Stomach smooth muscle (tissue), 2 donors: Measurements from ENCODE around the gene IFITM2.

Experiments used
- H3K27ac ChIP-seq: one replicate; pipeline ENCODE4 v1.7.0; 2013; ENCODE audit warnings: mild to moderate bottlenecking, low read length, inconsistent platforms
- H3K27me3 ChIP-seq, 2 donors: one replicate each; pipeline ENCODE4 v1.7.0; 2013; ENCODE audit warnings: low read length in 2 of 2; ENCODE audit not compliant: insufficient read depth in 2 of 2, control insufficient read depth in 1 of 2
- H3K36me3 ChIP-seq, 2 donors: one replicate each; pipeline ENCODE4 v1.7.0; 2013; ENCODE audit warnings: low read length in 2 of 2; ENCODE audit not compliant: control insufficient read depth in 2 of 2, insufficient read depth in 2 of 2
- H3K4me1 ChIP-seq: one replicate; pipeline ENCODE4 v1.7.0; 2013; ENCODE audit warnings: low read length; ENCODE audit not compliant: control insufficient read depth, insufficient read depth
- H3K4me3 ChIP-seq, 2 donors: one replicate each; pipeline ENCODE4 v1.7.0; 2013; ENCODE audit warnings: low read length in 2 of 2
- H3K9ac ChIP-seq, 2 donors: one replicate each; pipeline ENCODE4 v1.7.0; 2013; ENCODE audit warnings: low read length in 2 of 2, mild to moderate bottlenecking in 1 of 2
- H3K9me3 ChIP-seq, 2 donors: one replicate each; pipeline ENCODE4 v1.7.0; 2013; ENCODE audit warnings: low read length in 2 of 2; ENCODE audit not compliant: control insufficient read depth in 2 of 2
- donor health status: healthy.
- donor health status: Pancreatic carcinoma.

Gene IFITM2

DNA sequence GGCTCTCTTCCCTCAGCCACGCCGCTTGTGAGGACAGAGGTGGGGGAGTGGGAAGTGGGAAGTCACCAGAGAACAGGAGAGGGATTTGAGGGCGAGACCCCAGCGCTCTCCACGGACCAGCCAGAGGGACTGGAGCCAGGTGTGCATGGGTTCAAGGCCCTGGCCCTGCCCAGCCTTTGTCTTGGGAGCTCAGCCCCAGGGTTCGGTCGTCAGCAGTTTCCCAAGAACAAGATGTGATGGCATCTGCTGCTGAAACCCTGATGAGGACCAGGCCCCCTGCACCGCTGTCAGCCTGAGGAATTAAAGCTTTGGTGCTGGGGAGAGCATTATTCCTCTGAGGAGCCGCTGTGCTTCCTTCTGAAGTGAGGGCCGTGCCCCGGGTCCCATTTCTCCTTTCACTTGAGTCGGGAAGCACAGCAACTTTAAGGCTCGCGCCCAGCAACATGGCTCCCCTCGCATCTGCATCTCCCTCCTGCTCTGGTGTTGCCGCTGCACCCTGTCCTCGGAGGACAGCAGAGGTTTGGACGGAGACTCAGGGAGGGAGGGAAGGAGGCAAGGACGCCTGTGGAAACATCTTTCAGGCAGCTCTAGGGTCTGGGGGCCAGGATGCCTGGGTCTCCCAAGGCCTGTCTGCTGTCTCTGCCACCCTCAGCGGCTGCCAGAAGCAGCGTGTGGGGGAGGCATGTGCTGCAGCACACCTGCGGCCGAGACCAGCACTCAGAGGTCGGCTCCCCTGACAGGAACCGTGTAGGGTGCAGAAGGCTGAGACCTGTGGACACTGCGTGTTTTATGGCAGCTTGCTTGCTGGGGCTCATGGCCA lies 12.1 kb upstream of the IFITM2 start:
- Histone ChIP-seq H3K36me3 (no peaks in the 10 kb centered on the region), H3K4me1 (peaks cover 7% of the 10 kb centered on the region), H3K9ac (no peak overlapping the region), H3K4me3 (no peak overlapping the region), H3K27ac (no peak overlapping the region), H3K27me3 (peaks cover 14 to 19% of the 10 kb centered on the region in 2 donors), H3K9me3 (no peaks in the 10 kb centered on the region)

DNA sequence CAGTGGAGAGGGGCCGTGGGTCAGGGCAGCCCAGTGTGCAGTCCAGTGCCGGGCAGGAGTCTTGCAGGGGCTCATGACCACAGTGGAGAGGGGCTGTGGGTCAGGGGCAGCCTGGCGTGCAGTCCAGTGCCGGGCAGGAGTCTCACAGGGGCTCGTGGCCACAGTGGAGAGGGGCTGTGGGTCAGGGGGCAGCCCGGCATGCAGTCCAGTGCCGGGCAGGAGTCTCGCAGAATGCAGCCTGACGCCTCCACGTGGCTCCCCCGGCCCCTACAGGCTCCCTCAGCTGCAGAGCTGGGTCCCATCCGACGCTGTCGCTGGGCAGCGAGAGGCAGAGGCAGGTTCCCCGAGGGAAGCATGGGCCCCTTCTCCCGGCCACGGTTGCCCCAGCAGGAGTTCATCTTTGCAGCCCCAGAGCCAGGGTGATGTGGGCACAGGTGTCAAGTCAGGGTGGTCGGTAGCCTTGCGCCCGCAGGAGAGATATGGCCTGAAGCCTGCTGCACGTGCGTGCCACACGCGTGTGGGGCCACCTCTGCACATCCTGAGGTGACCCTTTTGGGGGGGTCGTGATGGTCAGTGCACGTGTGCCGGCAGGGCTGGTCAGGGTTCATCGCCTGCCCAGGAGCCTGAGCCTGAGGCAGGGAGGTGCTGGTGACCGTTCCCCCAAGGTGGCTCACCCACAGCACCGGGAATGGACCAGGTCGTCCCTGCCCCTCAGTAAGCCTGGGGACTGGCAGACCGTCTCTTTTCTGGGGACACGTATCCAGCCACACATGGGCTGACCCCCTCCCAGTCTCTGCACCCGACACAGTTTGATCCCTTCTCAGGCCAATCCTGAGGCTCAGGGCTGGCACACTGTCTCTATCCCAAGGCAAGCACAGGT lies 11.2 kb upstream of the IFITM2 start:
- Histone ChIP-seq H3K4me1 (peaks cover 7% of the 10 kb centered on the region), H3K27ac (no peak overlapping the region), H3K4me3 (no peak overlapping the region), H3K9ac (no peak overlapping the region), H3K27me3 (peaks cover 14 to 19% of the 10 kb centered on the region in 2 donors), H3K9me3 (no peaks in the 10 kb centered on the region), H3K36me3 (no peaks in the 10 kb centered on the region)

DNA sequence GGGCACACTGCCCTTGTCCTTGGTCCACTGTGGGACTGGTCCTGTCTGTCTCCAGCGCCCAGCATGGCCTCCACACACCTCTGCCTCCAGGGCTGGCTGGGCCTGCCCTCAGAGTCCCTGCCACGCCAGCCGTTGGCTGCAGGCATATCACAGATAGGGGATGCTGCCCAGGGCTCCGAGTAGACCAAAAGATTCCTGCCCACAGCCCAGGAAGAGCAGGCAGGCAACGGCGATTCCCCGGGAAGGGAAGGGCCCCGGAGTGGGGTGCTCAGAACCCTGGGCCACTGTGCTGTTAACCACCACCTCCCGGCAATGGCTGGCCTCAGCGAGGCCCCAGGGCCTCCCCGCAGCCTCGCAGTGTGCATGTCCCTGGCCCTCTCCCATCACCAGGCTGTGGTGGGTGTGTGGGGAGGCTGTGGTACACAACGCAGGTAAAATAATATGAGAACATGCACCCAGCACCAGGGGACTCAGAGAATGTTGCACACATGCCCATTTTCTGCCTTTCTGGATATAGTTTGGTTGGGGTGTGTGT lies 10.5 kb upstream of the IFITM2 start:
- no peak overlapping the region for H3K4me3 ChIP-seq

DNA sequence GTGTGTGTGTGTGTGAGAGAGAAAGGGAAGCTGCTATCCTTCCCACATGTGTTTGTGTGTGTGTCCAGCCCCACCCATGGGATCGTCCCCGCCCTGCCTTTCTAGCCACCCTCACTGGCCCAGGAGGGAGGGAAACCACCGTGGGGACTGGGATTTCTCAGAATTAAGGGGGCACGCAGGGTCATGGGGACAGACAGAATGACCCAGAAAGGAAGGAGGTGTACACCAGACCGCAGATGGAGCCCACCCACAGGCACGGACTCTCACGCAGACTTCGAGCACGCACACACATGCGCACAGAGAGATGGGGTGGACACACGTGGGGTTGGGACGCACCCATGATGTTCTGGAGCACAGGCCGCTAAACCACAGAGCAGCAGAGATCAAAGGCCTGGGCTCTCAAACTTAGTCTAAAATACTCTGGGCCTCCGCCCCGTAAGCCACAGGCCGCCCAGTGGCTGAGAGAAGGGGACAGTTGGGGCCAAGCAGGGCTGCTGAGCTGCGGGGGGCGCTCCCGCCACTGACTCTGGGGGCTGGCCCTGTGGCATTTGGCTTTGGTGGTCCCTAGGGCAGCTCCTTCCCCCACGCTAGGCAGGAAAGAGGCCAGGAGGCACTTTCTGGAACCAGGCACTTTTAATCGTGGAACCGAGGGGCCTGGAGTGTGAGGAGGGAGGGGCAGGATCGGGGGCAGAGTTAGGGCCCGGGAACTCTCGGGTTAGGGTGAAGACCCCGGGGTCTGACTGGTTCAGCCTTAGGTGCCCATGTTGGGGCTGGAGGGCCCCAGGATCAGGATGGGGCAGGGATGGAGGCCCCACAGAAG lies 9.8 kb upstream of the IFITM2 start:
- Histone ChIP-seq H3K27me3 (peaks cover 14 to 19% of the 10 kb centered on the region in 2 donors), H3K36me3 (no peaks in the 10 kb centered on the region), H3K27ac (no peak overlapping the region), H3K4me1 (peaks cover 7% of the 10 kb centered on the region), H3K9ac (no peak overlapping the region), H3K4me3 (no peak overlapping the region), H3K9me3 (no peaks in the 10 kb centered on the region)

More for the DNA sequence above, 10.5 kb upstream of the IFITM2 start:
- H3K4me1 ChIP-seq, result peaks cover 7% of the 10 kb centered on the region
- no peak overlapping the region for H3K9ac ChIP-seq
- H3K27ac ChIP-seq, result no peak overlapping the region
- no peaks in the 10 kb centered on the region for H3K36me3 ChIP-seq
- H3K9me3 ChIP-seq, result no peaks in the 10 kb centered on the region
- peaks cover 14 to 19% of the 10 kb centered on the region in 2 donors for H3K27me3 ChIP-seq

DNA sequence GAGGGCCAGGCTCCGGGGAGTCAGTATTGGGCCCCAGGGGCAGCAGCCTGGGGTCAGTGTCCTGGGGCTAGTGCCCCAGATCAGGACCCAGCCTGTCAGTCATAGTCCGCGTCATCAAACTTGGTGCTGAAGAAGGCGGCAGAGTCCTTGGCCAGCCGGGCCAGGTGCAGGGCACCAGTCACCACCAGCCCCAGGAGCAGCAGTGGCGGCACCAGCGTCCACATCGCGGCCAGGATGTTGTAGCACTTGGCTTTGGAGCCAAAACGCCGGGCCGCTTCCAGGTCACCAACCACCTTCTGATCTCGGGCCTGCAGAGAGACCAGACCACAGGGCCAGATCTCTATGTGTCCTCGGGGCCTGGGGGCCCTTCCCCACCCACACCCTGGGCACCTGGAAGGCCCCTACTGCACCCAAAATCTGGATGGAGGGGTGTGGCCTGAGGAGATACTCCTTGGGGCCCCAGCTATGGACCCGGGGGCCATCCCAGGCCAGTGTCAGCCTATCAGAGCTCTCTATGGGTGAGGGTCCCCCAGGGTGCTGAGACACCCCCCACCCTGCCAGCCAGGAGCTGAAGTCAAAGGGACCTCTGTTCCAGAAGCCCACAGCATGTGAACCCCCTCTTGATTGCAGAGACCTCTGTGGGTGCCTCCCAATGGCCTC lies 9.1 kb upstream of the IFITM2 start:
- Histone ChIP-seq H3K4me3 (no peak overlapping the region), H3K9me3 (no peaks in the 10 kb centered on the region), H3K36me3 (no peaks in the 10 kb centered on the region), H3K27me3 (peaks cover 14 to 19% of the 10 kb centered on the region in 2 donors), H3K4me1 (peaks cover 7% of the 10 kb centered on the region), H3K9ac (no peak overlapping the region), H3K27ac (no peak overlapping the region)

DNA sequence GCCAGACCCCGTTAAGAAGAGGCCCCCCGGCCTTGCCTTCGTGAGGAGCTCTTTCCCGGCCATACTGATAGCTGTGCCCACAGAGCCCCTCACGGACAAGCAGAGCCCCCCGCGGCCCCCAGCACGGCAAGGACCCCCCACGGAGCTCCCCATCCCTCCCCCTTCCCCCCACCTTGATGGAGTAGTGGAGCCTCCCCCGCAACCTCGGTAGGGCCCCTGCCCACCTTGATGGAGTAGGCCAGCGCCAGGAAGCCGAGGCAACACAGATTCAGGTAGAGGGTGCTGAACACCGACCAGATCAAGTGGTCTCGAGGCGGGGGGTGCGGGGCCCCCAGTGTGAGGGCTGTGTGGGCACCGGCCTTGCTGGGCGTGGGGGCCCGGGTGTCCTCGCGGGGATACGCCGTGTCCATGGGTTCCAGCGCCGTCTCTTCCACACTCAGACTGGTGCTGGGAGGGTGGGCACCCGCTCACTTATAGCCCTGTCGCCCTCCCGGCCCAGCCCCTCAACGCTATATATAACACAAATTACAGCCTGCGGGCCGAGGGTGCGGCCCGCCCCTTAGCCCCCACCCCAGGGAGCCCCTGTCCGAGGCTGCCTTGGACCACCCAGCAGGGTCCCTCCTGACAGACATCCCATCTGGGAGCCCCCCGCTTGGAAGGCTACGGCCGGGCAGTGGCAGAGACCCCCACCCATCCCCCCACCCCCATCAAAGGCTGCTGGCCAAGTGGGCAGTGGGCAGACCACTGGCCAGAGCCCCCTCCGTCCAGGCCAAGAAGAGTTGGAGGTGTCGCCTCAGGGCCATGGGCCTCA lies 8.3 kb upstream of the IFITM2 start, which contains the start of gene IFITM5:
Gene IFITM5, minus strand, starts transcription at position 446 of the 811 bp plus-strand sequence. Its CDS starts 36 bp downstream, at position 410.
- H3K4me1 ChIP-seq, result peaks cover 7% of the 10 kb centered on the region
- no peak within 1 kb of the TSS for H3K27ac ChIP-seq

DNA sequence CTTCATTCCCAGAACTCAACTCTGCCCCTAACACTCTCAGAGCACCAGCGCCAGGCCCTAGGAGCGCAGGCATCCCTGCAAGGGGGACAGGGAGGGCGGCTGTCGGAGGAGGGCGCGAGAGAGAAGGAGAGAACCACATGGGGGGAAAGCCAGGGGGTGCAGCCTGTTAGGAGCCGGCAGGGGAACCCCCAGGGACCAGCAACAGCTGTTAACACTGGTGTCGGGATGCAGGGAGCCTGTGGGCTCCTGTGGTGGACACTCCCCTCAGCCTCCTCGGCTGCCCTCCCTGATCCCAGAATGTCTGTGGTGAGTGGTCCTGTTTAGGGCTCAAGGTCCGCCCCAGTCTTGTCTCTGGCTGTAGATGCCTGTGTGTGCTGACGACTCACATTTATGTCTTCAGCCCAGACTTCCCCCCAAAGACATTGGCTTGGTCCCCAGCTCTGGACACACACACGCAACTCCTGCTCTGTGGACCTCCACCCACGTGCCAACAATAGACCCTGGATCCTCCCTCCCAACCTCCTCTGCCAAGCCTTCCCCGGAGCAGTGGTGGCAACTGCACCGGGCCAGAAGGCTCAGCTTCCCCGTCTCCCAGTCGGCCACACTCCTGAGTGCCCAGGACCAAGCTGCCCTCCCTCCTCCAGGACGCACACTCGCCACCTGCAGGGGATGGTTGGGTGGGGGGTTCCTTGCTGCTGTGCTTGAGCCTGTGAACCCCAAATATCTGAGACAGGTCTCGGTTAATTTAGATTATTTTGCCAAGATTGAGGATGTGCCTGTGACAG lies 7.5 kb upstream of the IFITM2 start:
- Histone ChIP-seq H3K4me3 (no peak overlapping the region), H3K9me3 (no peaks in the 10 kb centered on the region), H3K4me1 (peaks cover 7% of the 10 kb centered on the region), H3K9ac (no peak overlapping the region), H3K36me3 (no peaks in the 10 kb centered on the region), H3K27ac (no peak overlapping the region), H3K27me3 (peaks cover 14 to 19% of the 10 kb centered on the region in 2 donors)

More for the DNA sequence above, 8.3 kb upstream of the IFITM2 start, which contains the start of gene IFITM5:
- Histone ChIP-seq H3K27me3 (peaks cover 14 to 19% of the 10 kb centered on the region in 2 donors), H3K9me3 (no peaks in the 10 kb centered on the region), H3K36me3 (no peaks in the 10 kb centered on the region), H3K9ac (no peak within 1 kb of the TSS), H3K4me3 (no peak within 1 kb of the TSS)

DNA sequence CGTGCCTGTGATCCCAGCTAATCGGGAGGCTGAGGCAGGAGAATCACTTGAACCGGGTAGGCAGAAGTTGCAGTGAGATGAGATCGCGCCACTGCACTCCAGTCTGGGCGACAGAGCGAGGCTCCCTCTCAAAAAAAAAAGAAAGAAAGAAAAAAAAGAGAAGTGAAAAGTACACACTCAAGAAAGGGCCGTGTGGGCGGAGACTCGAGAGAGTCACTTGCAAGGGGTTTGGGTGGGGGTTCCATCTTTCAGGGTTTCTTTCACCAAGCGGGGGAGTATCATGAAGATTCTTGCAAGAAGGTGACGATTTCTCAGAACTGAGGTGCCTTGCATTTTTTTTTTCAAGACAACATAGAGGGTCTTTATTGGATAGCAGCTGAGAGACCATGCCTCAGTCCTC lies 4.3 kb upstream of the IFITM2 start:
- Histone ChIP-seq H3K9me3 (no peaks in the 10 kb centered on the region), H3K9ac (no peak overlapping the region), H3K36me3 (no peaks in the 10 kb centered on the region), H3K27ac (no peak overlapping the region), H3K4me3 (no peak overlapping the region), H3K27me3 (peaks cover 8% of the 10 kb centered on the region in 2 donors), H3K4me1 (peaks cover 20% of the 10 kb centered on the region)

DNA sequence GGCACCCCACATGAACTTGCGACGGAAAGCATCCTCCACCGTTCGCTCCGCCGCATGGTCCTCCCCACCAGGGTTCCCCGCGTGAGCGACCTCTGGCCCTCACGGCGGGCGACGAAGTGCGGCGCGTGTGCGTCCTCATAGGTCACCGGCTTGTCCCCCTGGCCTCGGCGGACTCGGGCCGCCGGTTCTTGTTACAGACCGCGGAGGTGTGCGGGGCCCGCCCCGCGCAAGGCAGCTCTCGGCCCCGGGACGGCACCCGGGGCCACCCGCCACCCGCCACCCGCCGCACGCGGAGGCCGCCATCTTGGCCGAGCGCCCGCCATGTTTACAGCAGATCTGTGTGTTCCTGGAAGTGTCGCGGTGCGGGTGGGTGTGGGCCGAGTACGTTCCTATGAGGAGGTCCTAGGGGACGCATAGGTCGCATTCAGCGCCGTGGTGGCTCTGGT lies 3.5 kb upstream of the IFITM2 start:
- no peak overlapping the region for H3K9ac ChIP-seq
- H3K4me1 ChIP-seq, result peaks cover 20% of the 10 kb centered on the region
- no peak overlapping the region for H3K27ac ChIP-seq
- peaks cover 8% of the 10 kb centered on the region in 2 donors for H3K27me3 ChIP-seq
- no peak overlapping the region for H3K4me3 ChIP-seq
- no peaks in the 10 kb centered on the region for H3K36me3 ChIP-seq
- no peaks in the 10 kb centered on the region for H3K9me3 ChIP-seq
